Measurements from ENCODE around the gene BMP7. TPM values are rescaled to one million over a fixed set of nuclear protein-coding genes. Genes with fewer than 3 reads are reported as not detected.

Gene BMP7
- total and polyA plus RNA-seq, 7 donors, result under 0.01 to 5.4 (median 2.5) TPM

DNA sequence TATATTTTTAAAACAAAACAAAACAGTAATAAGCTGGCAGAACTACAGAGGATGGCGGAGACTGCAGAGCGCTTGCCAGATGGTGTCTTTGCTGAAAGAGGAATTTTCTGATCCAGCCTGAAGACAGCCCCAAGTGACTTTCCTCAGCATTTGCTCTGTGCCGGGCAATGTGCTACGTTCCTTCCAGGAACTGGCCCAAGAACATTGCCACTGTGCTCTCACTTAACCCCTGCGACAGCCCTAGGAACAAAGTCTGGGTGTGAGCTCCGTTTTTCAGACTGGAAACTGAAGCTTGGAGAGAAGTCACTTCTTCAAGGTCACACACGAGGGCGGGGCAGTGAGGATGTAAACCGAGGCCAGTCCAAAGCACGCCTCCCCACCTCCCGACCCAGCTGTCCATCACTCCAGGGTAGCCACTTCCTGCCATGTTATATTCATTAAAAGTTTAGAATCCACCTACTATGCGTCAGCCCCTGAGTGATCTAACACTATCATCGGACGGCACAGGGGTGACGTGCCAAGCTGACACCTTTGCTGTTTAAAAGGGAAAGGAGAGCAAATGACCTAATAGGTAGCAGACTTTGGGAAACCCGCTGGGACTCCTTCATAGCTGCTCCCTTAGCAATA is 22.3 kb upstream of the BMP7 start:
- H3K27me3 ChIP-seq, result peaks cover 0 to 17% (median 0%) of the 10 kb centered on the region in 3 donors
- whole genome bisulfite sequencing, 2 donors, result 17 to 44% methylated on average over 16 of the region's 16 CpGs
- DNase-seq, result no peak
- intact Hi-C loops (cut with DNase I), result loop anchor here (10.0 kb wide), 1 partner anchor 56 kb away; no protein-coding TSS in a partner anchor
- no peak overlapping the region for H3K4me3 ChIP-seq
- H3K36me3 ChIP-seq, result no peaks in the 10 kb centered on the region
- TF ChIP-seq CTCF (IDR thresholded peaks at IDR 0.05), result no peak
- TF ChIP-seq POLR2A (IDR thresholded peaks at IDR 0.05), result no peak
- TF ChIP-seq POLR2AphosphoS5 (IDR thresholded peaks at IDR 0.05), result no peak
- no peak for TF ChIP-seq EP300 (IDR thresholded peaks at IDR 0.05)
- H3K4me1 ChIP-seq, result peaks cover 0 to 32% (median 26%) of the 10 kb centered on the region in 4 donors
- H3K9me3 ChIP-seq, result no peaks in the 10 kb centered on the region
- H3K27ac ChIP-seq, result no peak overlapping the region

GRCh38 chr20:57287901-57288300 is 21.5 kb upstream of the BMP7 start:
- WGBS, 2 donors, result 34 to 80% methylated on average over 6 of the region's 6 CpGs
- no peak for DNase-seq
- H3K9me3 ChIP-seq, result no peaks in the 10 kb centered on the region
- peaks cover 0 to 33% (median 26%) of the 10 kb centered on the region in 4 donors for H3K4me1 ChIP-seq
- no peak overlapping the region for H3K4me3 ChIP-seq
- intact Hi-C loops (cut with DNase I), result loop anchor here (10.0 kb wide), 1 partner anchor 57 kb away; no protein-coding TSS in a partner anchor
- H3K27ac ChIP-seq, result peak overlapping the region in 2 of 4 donors; percentile 2 to 29
- H3K36me3 ChIP-seq, result no peaks in the 10 kb centered on the region
- peaks cover 0 to 17% (median 0%) of the 10 kb centered on the region in 3 donors for H3K27me3 ChIP-seq
- TF ChIP-seq POLR2AphosphoS5 (IDR thresholded peaks at IDR 0.05), result no peak
- TF ChIP-seq CTCF (IDR thresholded peaks at IDR 0.05), result no peak
- TF ChIP-seq EP300 (IDR thresholded peaks at IDR 0.05), result no peak
- TF ChIP-seq POLR2A (IDR thresholded peaks at IDR 0.05), result no peak

- Histone ChIP-seq H3K27ac (peak overlapping the region in 2 of 4 donors; percentile 2 to 29), H3K9me3 (no peaks in the 10 kb centered on the region), H3K36me3 (no peaks in the 10 kb centered on the region), H3K4me3 (no peak overlapping the region), H3K4me1 (peaks cover 0 to 39% (median 26%) of the 10 kb centered on the region in 4 donors), H3K27me3 (peaks cover 0 to 17% (median 0%) of the 10 kb centered on the region in 3 donors)
- DNase-seq, result no peak
- WGBS, 2 donors, result 57 to 65% methylated on average over 14 of the region's 14 CpGs
- TF ChIP-seq POLR2AphosphoS5 (IDR thresholded peaks at IDR 0.05), result no peak
- TF ChIP-seq EP300 (IDR thresholded peaks at IDR 0.05), result no peak
- no peak for TF ChIP-seq POLR2A (IDR thresholded peaks at IDR 0.05)
- intact Hi-C loops (cut with DNase I), result loop anchor here (10.0 kb wide), 1 partner anchor 58 kb away; no protein-coding TSS in a partner anchor
Observed at GRCh38 chr20:57287007-57287880, 20.8 kb upstream of the BMP7 start.

DNA sequence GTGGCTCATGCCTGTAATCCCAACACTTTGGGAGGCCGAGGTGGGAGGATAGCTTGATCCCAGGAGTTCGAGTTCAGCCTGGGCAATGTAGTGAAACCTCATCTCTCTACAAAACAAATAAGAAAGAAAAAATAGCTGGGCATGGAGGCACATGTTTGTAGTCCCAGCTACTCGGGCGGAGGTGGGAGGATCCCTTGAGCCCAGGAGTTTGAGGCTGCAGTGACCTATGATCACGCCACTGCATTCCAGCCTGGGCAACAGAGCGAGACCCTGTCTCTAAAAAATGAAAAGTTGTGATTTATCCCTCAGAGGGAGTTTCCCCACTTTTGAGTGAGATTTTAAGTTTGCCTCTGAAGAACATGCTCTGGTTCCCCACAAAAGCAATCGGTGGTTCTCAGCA is 17.4 kb upstream of the BMP7 start:
- Histone ChIP-seq H3K9me3 (no peaks in the 10 kb centered on the region), H3K27ac (no peak overlapping the region), H3K4me1 (peaks cover 0 to 26% (median 15%) of the 10 kb centered on the region in 4 donors), H3K36me3 (no peaks in the 10 kb centered on the region), H3K27me3 (peaks cover 0 to 4% (median 0%) of the 10 kb centered on the region in 3 donors), H3K4me3 (no peak overlapping the region)
- intact Hi-C loops (cut with DNase I), result loop anchor here (10.0 kb wide), 1 partner anchor 61 kb away; no protein-coding TSS in a partner anchor
- no peak for DNase-seq
- no peak for TF ChIP-seq POLR2AphosphoS5 (IDR thresholded peaks at IDR 0.05)
- TF ChIP-seq CTCF (IDR thresholded peaks at IDR 0.05), result no peak
- no peak for TF ChIP-seq EP300 (IDR thresholded peaks at IDR 0.05)
- no peak for TF ChIP-seq POLR2A (IDR thresholded peaks at IDR 0.05)
- WGBS, 2 donors, result 75 to 84% methylated on average over 7 of the region's 7 CpGs

Measured in sigmoid colon (tissue), 7 donors.